DMS153 (cell line): ENCODE results near the gene RANBP9.

ENCODE experiments used
- DNase-seq: peaks from one replicate; lab custom pipeline; 2025; lab: John Stamatoyannopoulos, UW

RANBP9 gene

GRCh38 chr6:13648850-13649249 is 62.8 kb downstream of the RANBP9 start:
- no peak for DNase-seq

- DNase-seq: no peak
Measured at GRCh38 chr6:13643125-13643524, 68.5 kb downstream of the RANBP9 start.

GRCh38 chr6:13641315-13641714 is 70.3 kb downstream of the RANBP9 start:
- no peak for DNase-seq

DNA sequence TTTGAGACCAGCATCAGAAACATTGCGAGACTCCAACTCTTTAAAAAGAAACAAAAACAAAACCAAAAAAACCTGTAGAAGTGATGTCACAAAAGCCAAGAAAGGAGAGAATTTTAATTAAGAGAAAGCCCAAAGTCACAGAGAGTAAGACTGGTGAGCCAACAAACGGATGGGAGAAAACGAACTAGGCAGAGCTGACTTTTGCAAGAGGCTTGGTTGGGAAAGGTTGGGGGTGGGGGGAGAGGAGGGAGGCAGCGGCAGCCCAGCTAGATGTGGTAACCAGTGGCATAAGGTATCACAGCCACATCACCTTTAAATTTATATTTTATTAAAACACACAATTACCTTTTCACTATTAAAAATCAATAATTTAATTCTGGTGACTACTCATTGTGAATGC is 73.0 kb downstream of the RANBP9 start:
- DNase-seq: no peak

DNA sequence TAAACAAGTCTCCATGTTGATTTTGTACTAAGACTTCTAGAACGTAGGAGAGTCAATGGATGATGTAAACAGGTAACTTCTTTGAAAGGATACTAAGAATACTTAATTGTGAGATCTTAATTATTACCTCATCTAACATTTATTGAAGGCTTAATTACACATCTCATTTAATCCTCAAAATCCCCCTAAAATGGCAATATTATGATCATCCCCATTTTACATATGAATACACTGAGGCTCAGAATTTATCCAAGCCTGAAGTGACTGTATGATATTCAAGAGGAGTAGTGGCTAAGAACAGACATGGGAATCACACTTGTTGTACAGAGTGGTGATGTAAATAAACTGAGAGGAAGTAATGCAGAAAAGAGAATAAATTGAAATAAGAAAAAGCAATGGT is 73.6 kb downstream of the RANBP9 start:
- DNase-seq: no peak

GRCh38 chr6:13635948-13636658 is 75.5 kb downstream of the RANBP9 start:
- DNase-seq: no peak

- DNase-seq: no peak
Measured at GRCh38 chr6:13633343-13633742, 78.3 kb downstream of the RANBP9 start.

- DNase-seq: no peak
Measured at GRCh38 chr6:13630499-13630898, 81.1 kb downstream of the RANBP9 start.

GRCh38 chr6:13629459-13630116 is 82.0 kb downstream of the RANBP9 start:
- no peak for DNase-seq

DNA sequence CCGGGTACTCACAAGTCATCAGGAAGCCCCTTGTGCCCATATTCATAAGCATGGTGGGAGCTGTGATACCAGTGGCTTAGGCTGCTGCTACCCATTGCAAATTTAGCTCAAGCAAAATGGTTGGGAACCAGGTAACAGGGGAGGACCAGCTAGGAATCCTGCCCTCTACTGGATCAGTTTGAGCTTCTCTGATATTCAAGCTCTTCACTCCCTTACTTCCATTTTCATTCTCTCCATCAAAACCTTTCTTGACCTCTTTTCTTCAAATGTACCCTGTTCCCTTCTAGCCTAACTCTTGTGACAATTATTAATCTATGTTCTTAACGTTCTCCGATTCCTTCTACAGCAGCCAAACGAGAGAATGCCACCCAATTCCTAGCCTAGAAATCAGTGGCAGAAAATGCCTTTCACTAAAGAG is 86.8 kb downstream of the RANBP9 start:
- peak; percentile 1 for DNase-seq

DNA sequence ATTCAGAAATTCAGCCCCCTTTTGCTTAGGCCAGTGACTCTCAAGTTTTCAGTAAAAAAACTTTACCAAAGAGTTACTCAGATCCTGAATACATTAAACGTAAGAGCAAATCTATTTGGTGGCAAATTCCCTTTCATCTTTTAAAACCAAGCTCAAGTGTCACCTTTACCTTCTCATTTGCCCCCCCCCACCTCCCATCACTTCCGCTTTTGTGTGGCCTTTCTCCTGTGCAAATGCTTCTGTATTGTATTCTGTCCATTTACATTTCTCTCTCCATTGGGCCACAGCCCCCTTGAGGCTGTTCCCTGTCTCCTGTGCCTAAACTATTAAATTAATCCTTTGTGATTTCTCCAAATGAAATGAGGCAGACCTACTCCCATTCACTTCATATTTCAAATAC is 94.6 kb downstream of the RANBP9 start:
- no peak for DNase-seq

DNA sequence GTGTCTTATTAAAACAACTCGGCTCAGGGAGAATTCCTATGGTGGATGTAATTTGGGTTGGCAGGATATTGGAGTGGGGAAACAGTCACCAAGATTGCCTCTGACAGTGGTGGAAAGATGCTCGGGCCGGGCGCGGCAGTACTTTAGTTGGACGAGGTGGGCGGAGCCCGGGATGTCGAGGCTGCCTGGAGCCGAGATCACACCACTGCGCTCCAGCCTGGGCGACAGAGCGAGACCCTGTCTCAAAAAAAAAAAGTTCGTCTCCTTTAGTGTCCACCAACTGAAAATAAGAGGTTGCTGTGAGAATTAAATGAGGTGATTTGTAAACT is 95.9 kb downstream of the RANBP9 start:
- no peak for DNase-seq

GRCh38 chr6:13614926-13615791 is 96.5 kb downstream of the RANBP9 start, which contains the start of gene NOL7:
NOL7 (plus strand) TSS chr6:13615335; CDS start chr6:13615359, 24 bp downstream.
- peak; percentile 78 for DNase-seq

DNA sequence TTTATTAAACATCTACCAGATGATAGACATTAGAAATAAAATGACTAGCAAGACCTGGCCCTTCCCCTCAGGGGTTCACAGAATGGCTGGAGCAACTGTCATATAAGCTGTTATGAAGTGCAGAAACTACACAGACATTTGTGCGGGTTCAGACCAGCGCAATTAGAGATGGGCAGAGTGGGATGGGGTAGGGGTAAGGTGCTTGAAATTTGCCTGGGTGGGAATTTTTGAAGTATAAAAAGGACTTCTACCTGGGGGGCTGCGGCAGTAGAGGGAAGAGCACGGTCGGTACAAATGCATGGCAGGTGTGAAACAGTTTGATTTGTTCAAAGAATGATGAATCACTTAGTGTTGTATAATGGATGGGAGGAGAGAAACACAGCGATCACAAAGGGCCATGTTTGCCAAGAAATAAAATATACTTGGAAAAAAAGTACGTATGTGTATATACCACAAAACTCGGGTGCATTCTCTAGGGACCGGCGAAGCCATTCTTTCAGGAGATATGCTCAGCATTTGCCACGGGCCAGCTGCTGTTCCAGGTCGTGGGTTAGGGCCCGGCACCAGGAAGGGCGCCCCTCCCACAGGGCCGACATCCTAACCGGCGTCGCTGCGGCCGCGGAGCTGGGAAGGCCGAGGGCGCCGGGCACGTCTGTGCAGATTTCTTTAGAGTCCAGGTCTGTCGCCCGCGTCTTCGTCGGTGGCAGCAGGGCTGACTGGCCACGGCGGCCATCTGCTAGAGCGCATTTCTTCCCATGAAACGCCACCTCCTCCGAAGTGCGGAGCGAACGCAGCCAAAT is 97.3 kb downstream of the RANBP9 start:
- DNase-seq: no peak

GRCh38 chr6:13613029-13613594 is 98.5 kb downstream of the RANBP9 start:
- DNase-seq: no peak

DNA sequence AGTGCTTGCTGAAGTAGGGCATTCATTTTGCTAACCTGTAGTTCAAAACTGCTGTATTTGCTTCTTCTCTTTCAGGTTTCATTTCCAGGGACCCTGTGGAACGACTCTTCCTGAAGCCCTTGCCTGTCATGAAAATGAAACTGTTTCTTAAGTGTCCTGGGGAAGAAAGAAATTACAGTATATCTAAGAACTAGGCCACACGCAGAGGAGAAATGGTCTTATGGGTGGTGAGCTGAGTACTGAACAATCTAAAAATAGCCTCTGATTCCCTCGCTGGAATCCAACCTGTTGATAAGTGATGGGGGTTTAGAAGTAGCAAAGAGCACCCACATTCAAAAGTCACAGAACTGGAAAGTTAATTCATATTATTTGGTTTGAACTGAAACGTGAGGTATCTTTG is 99.9 kb downstream of the RANBP9 start:
- DNase-seq: no peak

GRCh38 chr6:13605634-13606033 is 106.0 kb downstream of the RANBP9 start:
- no peak for DNase-seq

DNA sequence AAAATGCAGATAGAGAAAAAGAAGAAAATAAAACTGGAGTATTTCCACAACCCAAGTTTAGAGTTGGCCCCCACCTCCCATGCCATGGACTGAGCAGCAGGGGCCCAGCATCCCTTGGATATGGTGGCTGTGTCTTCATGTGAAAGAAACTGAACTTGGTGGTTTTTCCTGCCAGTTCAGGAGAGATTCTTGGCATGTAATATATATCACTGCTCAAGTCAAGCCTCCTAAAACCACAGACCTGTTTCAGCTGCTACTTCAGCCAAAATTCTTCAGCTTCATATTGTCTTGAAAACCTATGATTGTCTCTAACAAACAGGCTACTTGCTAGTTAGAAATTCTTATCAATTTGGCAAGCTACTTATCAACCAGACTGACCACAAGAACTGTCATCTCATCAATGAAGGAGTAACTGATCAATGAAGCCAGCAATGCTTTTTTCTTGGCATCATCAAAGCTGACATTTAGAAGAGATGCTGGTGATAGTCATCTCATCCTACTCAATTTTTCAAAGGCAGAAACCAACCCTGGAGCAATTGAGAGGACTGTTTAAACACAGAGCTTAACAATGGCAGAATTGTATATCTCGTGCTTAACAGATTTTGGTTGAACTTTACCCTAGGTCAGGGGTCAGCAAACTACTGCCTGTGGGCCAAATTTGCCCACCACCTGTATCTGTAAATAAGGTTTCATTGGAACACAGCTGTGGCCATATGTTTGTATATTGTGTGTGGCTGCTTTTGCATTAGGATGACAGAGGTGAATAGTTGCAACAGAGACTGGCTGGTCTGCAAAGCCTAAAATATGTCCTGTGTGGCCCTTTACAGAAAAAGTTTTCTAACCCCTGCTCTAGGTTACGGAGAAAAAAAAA is 106.9 kb downstream of the RANBP9 start:
- no peak for DNase-seq

GRCh38 chr6:13604135-13604534 is 107.5 kb downstream of the RANBP9 start:
- DNase-seq: no peak

GRCh38 chr6:13600036-13600435 is 111.6 kb downstream of the RANBP9 start:
- DNase-seq: no peak

GRCh38 chr6:13597073-13597472 is 114.6 kb downstream of the RANBP9 start:
- DNase-seq: no peak
